WTC11 (cell line): ENCODE measurements around the gene STARD7. TPM values are rescaled to one million over a fixed set of nuclear protein-coding genes. Genes with fewer than 3 reads are reported as not detected.

Experiments used
- ATAC-seq: fragments of 200-7000 bp; cut with Tn5 transposase; 2 replicates; pipeline ENCODE4 v1.10.0; 2021; ENCODE audit warnings: mild to moderate bottlenecking, moderate library complexity
- CTCF ChIA-PET: fragments of 300-600 bp; sonication (Branson Sonifier 250); formaldehyde crosslinking; loops from one replicate; lab custom pipeline; 2021; ENCODE audit warnings: antibody characterized with exemption; lab: Charles Lee
- POLR2A ChIA-PET: fragments of 350-600 bp; sonication (Branson Sonifier 250); formaldehyde crosslinking; loops from one replicate; lab custom pipeline; 2021; ENCODE audit warnings: antibody characterized with exemption; lab: Charles Lee
- DNase-seq: peaks from one replicate; pipeline ENCODE4 v3.0.0; 2021; ENCODE audit warnings: low spot score
- H3K27ac Mint-ChIP-seq: 2 replicates; pipeline ENCODE4 v1.8.0; 2021; ENCODE audit warnings: mixed read lengths
- H3K27me3 Mint-ChIP-seq: 2 replicates; pipeline ENCODE4 v1.8.0; 2021; ENCODE audit warnings: low read depth, mild to moderate bottlenecking, moderate library complexity, mixed read lengths
- H3K36me3 Mint-ChIP-seq: 2 replicates; pipeline ENCODE4 v1.8.0; 2021; ENCODE audit warnings: mixed read lengths
- H3K4me1 Mint-ChIP-seq: 2 replicates; pipeline ENCODE4 v1.8.0; 2022; ENCODE audit warnings: mixed read lengths
- H3K4me3 Mint-ChIP-seq: 2 replicates; pipeline ENCODE4 v1.8.0; 2021; ENCODE audit warnings: mild to moderate bottlenecking, moderate library complexity, mixed read lengths
- H3K9me3 Mint-ChIP-seq: 2 replicates; pipeline ENCODE4 v1.8.0; 2021; ENCODE audit warnings: mixed read lengths
- CTCF ChIP-seq: fragments of 200-600 bp; IDR thresholded peaks from 2 replicates; pipeline ENCODE4 v1.8.0; 2022; ENCODE audit warnings: antibody characterized with exemption
- E2F1 ChIP-seq: sonication (generic); formaldehyde crosslinking; IDR thresholded peaks from 2 replicates; pipeline ENCODE4 v1.8.0; 2022; ENCODE audit warnings: mild to moderate bottlenecking, missing genetic modification reagents
- E2F4 ChIP-seq: sonication (generic); formaldehyde crosslinking; IDR thresholded peaks from 2 replicates; pipeline ENCODE4 v1.8.1; 2022; ENCODE audit warnings: low read depth, mild to moderate bottlenecking, moderate library complexity, missing genetic modification reagents, borderline replicate concordance
- E2F5 ChIP-seq: sonication (generic); formaldehyde crosslinking; IDR thresholded peaks from 2 replicates; pipeline ENCODE4 v1.8.1; 2022; ENCODE audit warnings: mild to moderate bottlenecking, moderate library complexity, missing genetic modification reagents
- ELF4 ChIP-seq: sonication (generic); formaldehyde crosslinking; IDR thresholded peaks from 2 replicates; pipeline ENCODE4 v1.8.1; 2022; ENCODE audit warnings: low read depth, mild to moderate bottlenecking, moderate library complexity, missing genetic modification reagents
- EMX1 ChIP-seq: fragments of 250-450 bp; sonication (Bioruptor Pico); IDR thresholded peaks from 2 replicates; pipeline ENCODE4 v1.8.0; 2021; ENCODE audit warnings: mild to moderate bottlenecking
- ERG ChIP-seq: fragments of 250-450 bp; sonication (Bioruptor Pico); IDR thresholded peaks from 2 replicates; pipeline ENCODE4 v1.8.0; 2021; ENCODE audit warnings: mild to moderate bottlenecking
- FOXJ3 ChIP-seq: sonication (generic); formaldehyde crosslinking; IDR thresholded peaks from 2 replicates; pipeline ENCODE4 v1.9.0; 2021; ENCODE audit warnings: missing genetic modification reagents, mild to moderate bottlenecking, borderline replicate concordance
- FOXP1 ChIP-seq: sonication (generic); formaldehyde crosslinking; IDR thresholded peaks from 2 replicates; pipeline ENCODE4 v1.8.0; 2022; ENCODE audit warnings: missing genetic modification reagents, mild to moderate bottlenecking, moderate library complexity, borderline replicate concordance
- IRF2 ChIP-seq: sonication (generic); formaldehyde crosslinking; IDR thresholded peaks from 2 replicates; pipeline ENCODE4 v1.8.0; 2022; ENCODE audit warnings: low read depth, missing genetic modification reagents, borderline replicate concordance
- JAZF1 ChIP-seq: fragments of 250-450 bp; sonication (Bioruptor Pico); IDR thresholded peaks from 2 replicates; pipeline ENCODE4 v1.9.0; 2021; ENCODE audit warnings: moderate library complexity, mild to moderate bottlenecking, inconsistent platforms
- MLX ChIP-seq: sonication (generic); formaldehyde crosslinking; IDR thresholded peaks from 2 replicates; pipeline ENCODE4 v1.8.1; 2023; ENCODE audit warnings: mild to moderate bottlenecking, missing genetic modification reagents, moderate library complexity
- MYBL2 ChIP-seq: sonication (generic); formaldehyde crosslinking; IDR thresholded peaks from 2 replicates; pipeline ENCODE4 v1.8.1; 2023; ENCODE audit warnings: mild to moderate bottlenecking, moderate library complexity, missing genetic modification reagents
- TEAD1 ChIP-seq: sonication (generic); formaldehyde crosslinking; IDR thresholded peaks from 2 replicates; pipeline ENCODE4 v1.8.0; 2022; ENCODE audit warnings: mild to moderate bottlenecking, missing genetic modification reagents
- TP53 ChIP-seq: sonication (generic); formaldehyde crosslinking; IDR thresholded peaks from 2 replicates; pipeline ENCODE4 v1.8.1; 2023; ENCODE audit warnings: mild to moderate bottlenecking, missing genetic modification reagents
- ZNF396 ChIP-seq: fragments of 250-450 bp; sonication (Bioruptor Pico); IDR thresholded peaks from 2 replicates; pipeline ENCODE4 v1.8.0; 2021; ENCODE audit warnings: mild to moderate bottlenecking, moderate library complexity, borderline replicate concordance
- ZNF416 ChIP-seq: fragments of 250-450 bp; sonication (Bioruptor Pico); IDR thresholded peaks from 2 replicates; pipeline ENCODE4 v1.9.0; 2021; ENCODE audit warnings: mild to moderate bottlenecking, inconsistent platforms
- ZNF512 ChIP-seq: sonication (generic); formaldehyde crosslinking; IDR thresholded peaks from 2 replicates; pipeline ENCODE4 v1.8.1; 2022; ENCODE audit warnings: missing genetic modification reagents, borderline replicate concordance
- total RNA-seq: library from RNA; stranded (reverse); gene quantifications from 3 replicates; pipeline ENCODE4 v1.2.3, GENCODE V29; 2021

Gene STARD7
- total RNA-seq, 1 experiment from 2014 or later, result 217 TPM

- TF ChIP-seq IRF2 (CRISPR knock-in tag), result no peak
- no peak for TF ChIP-seq E2F4 (CRISPR knock-in tag)
Observed at GRCh38 chr2:96136129-96136720, 72.4 kb downstream of the STARD7 start (continued).

- Mint-ChIP-seq H3K4me1 (peaks cover 10% of the 10 kb centered on the region), H3K27me3 (no peaks in the 10 kb centered on the region), H3K4me3 (no peak overlapping the region), H3K36me3 (no peaks in the 10 kb centered on the region), H3K27ac (no peak overlapping the region), H3K9me3 (no peaks in the 10 kb centered on the region)
- ATAC-seq (no peak), DNase-seq (no peak)
- ChIA-PET CTCF (no interaction called here), POLR2A (no interaction called here)
- TF ChIP-seq MYBL2 (no peak), FOXP1 (CRISPR knock-in tag) (no peak), E2F5 (no peak), MLX (CRISPR knock-in tag) (no peak), ZNF396 (CRISPR knock-in tag) (no peak), TEAD1 (CRISPR knock-in tag) (no peak), EMX1 (CRISPR knock-in tag) (no peak), ERG (CRISPR knock-in tag) (no peak), JAZF1 (CRISPR knock-in tag) (no peak), ZNF416 (CRISPR knock-in tag) (no peak), TP53 (no peak)
Observed at GRCh38 chr2:96135621-96136020, 73.0 kb downstream of the STARD7 start.

- no peaks in the 10 kb centered on the region for H3K9me3 Mint-ChIP-seq
- TF ChIP-seq FOXJ3 (CRISPR knock-in tag), result no peak
- no peak for TF ChIP-seq ELF4 (CRISPR knock-in tag)
- no peak for TF ChIP-seq E2F1 (CRISPR knock-in tag)
- no peak for TF ChIP-seq MYBL2
- no peak for TF ChIP-seq CTCF
- TF ChIP-seq ZNF512 (CRISPR knock-in tag), result no peak
- TF ChIP-seq, all 79 proteins: peak for 0
- ChIA-PET CTCF (no interaction called here), POLR2A (no interaction called here)
- Mint-ChIP-seq H3K27ac (no peak overlapping the region; the same call in 1 of the 2 replicates), H3K36me3 (no peaks in the 10 kb centered on the region), H3K4me1 (peaks cover 10% of the 10 kb centered on the region), H3K4me3 (no peak overlapping the region), H3K27me3 (no peaks in the 10 kb centered on the region)
- DNase-seq (no peak), ATAC-seq (no peak)
Observed at GRCh38 chr2:96135171-96135570, 73.5 kb downstream of the STARD7 start.
